Stimulated activated CD8-positive, alpha-beta memory T cell treated with anti-CD3 and anti-CD28 coated beads, Interleukin-4, amount 100 ng/mL, for 48 hours (primary cell): ENCODE results near the gene DKKL1.

ENCODE experiments used
- DNase-seq: peaks from one replicate; pipeline ENCODE4 v3.0.0-alpha.2; 2020

DKKL1 gene

GRCh38 chr19:49396738-49397505, 33.2 kb downstream of the DKKL1 start:
- DNase-seq = no peak

DNA sequence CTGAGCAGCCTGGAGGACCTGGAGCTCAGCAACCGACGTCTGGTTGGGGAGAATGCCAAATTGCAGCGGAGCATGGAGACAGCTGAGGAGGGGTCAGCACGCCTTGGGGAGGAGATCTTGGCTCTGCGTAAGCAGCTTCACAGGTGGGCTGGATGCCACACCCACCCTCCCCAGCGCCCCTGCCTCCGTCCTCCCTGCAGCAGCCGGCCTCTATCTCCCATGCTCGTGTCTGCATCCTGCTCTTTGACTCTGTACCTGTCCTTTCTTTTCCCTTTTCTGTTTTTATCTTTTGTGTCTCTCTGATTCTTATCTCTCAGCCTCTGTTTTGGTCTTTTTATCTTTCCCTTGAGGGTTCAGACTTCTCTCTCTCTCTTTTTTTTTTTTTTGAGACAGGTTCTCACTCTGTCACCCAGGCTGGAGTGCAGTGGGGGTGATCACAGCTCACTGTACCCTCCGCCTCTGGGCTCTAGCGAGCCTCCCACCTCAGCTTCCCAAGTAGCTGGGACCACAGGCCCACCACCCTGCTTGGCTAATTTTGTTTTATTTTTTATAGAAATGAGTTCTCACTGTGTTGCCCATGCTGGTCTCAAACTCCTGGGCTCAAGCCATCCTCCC, 34.4 kb downstream of the DKKL1 start:
- no peak for DNase-seq

GRCh38 chr19:49398931-49399330, 35.3 kb downstream of the DKKL1 start:
- DNase-seq = no peak

- DNase-seq = no peak
Observed at GRCh38 chr19:49400029-49400428, 36.4 kb downstream of the DKKL1 start.

- no peak for DNase-seq
Observed at GRCh38 chr19:49403404-49404187, 39.9 kb downstream of the DKKL1 start.

DNA sequence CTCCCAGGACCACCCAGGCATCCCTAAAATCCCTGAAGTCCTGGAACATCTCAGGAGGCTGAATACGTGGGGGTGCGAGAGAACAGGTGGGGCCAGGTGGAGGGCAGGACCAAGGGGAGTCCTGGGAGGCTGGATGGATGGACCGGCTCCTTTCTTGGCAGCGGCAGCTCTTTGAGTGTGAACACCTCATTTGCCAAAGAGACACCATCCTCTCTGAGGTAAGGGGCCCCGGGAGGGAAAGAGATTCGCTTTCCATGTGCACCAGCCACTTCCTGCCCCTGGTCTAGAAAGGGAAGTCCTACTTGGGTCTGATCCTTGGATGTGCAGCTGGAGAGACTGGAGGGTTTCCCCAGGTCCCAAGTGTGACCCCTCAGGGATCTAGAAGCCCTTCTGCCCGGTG, 43.4 kb downstream of the DKKL1 start:
- DNase-seq = no peak

DNA sequence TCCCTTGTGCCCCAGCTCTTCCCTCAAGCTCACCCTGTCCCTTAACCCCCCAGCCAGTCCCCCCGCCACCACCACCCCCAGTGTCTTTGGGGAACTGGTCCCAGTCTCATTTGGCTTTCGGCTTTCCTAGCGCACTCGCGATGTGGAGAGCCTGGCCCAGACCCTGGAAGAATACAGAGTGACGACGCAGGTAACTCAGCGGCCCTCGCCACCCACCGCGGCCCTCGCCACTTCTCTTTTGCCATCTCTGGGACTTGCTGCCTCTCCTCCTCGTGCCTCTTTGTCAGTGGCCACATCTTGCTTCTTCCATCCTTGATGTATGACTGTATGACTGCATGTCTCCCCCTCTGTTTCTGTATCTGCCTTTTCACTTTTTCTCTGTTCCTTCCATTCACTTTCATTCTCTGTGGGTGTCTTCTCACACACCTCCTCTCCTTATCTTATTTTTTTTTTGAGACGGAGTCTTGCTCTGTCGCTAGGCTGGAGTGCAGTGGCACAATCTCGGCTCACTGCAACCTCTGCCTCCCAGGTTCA, 43.9 kb downstream of the DKKL1 start:
- DNase-seq = no peak

- DNase-seq = no peak
Observed at GRCh38 chr19:49408816-49409440, 45.3 kb downstream of the DKKL1 start.

- DNase-seq = no peak
Observed at GRCh38 chr19:49409441-49410029, 45.9 kb downstream of the DKKL1 start.

DNA sequence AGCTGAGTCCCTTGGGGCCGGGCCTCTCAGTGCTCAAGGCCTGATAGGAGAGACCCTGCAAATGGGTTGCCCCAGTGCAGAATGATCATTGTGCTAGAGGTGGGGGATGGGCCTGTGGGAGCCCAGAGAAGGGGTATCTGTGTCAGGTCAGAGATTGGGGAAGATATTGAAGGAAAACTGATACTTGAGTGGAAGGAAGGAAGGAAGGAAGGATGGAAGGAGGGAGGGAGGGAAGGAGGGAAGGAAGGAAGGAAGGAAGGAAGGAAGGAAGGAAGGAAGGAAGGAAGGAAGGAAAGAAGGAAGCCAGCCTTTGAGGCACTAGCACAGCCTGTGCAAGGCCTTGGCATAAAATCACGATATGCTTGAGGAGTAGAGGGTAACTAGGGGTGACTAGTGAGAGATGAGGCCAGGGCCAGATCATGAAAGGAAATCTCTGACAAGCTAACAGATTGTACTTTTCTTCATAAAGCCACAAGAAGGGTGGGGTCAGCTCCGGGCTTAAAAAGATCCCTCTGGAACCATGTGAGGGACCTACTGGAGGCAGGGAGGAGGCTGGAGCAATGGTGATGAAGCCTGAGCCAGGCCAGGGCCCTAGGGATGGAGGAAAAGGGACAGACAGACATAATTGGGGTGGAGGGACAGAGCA, 48.1 kb downstream of the DKKL1 start:
- no peak for DNase-seq

- DNase-seq = no peak
Observed at GRCh38 chr19:49413348-49413747, 49.7 kb downstream of the DKKL1 start.

- DNase-seq = no peak
Observed at GRCh38 chr19:49414256-49414655, 50.6 kb downstream of the DKKL1 start.

DNA sequence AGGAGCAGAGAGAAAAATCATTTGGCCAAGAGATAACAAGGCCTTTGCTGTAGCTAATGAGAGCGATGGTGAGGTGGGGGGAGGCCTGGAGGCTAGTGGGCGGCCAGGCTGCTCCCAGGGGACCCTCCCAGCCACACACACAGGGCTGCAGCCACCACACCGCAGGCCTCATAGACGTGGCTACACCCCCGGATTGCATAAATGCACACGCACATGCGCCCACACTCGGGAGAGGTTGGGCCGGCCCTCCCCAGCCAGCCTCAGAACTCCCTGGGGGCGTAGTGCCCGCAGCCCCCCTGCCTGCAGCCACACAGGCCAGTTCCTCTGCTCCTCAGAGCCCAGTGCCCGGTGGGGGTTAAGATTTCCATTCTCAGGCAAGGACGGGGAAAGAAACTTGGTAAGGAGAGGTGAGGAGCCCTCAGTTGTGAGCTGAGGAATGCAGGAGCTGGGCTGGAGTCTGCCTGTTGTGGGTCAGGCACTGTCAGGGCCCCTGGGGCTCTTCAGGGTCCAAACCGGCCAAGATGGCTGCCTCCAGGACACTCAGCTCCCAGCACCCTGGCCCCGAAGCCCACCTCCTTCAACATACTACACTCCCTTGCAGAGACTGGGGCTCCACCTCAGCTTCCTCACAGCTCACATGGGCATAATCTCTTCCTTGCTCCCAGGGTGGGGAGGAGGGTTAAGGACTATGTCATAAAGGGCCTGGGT, 51.6 kb downstream of the DKKL1 start:
- DNase-seq = no peak

DNA sequence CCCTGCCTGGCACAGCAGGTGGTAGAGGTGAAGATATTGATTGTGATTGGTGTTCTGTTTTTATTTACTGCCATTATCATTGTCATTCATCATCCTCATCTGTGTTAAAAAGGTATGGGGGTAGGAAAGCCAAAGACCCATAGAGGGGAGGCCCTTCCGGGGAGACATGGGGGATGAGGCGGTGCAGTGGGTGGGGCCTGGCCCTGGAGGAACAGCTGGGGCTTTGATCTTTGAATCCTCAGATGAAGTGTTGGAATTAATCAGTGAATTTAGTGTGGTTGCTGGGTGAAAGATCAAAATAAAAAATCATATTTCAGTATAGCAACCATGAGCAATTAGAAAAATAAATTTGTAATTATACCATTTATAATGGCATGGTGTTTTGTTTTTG, 52.1 kb downstream of the DKKL1 start:
- DNase-seq = no peak

DNA sequence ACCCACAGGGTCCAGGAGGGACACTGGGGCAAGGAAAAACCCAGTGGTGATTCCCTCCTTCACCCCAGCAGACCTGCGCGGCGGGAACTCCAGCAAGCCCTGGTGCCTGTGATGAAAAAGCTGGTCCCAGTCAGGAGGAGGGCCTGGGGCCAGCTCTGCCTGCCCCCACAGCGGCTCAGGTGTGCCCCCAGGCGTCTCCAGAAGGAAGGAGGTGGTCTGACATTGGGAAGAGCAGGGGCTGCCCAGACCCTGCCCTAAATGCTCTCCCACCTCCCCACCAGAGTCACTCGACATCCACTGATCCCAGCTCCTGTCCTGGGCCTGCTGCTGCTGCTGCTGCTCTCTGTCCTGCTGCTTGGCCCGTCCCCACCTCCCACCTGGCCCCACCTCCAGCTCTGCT, 53.4 kb downstream of the DKKL1 start:
- no peak for DNase-seq

GRCh38 chr19:49418511-49418910, 54.8 kb downstream of the DKKL1 start:
- DNase-seq = no peak

DNA sequence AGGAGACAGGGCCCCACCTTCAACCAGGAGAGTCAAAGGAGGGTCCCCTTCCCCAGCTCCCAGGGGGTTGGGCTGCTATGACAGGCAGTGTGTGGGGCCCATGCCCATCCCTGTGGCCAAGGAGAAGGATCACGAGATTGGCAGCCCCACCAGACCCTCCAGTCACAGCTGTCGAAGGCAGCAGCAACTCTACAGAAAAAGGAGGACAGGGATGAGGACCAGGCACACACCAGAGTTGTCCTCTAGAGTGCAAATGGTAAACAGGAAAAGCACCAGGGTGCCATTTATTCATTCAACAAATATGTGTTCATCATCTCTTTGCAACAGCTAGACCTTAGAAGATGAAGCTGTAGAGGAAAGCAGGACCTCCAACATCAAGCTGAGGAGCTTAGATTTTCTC, 55.5 kb downstream of the DKKL1 start:
- no peak for DNase-seq

GRCh38 chr19:49420227-49420626, 56.5 kb downstream of the DKKL1 start:
- no peak for DNase-seq

DNA sequence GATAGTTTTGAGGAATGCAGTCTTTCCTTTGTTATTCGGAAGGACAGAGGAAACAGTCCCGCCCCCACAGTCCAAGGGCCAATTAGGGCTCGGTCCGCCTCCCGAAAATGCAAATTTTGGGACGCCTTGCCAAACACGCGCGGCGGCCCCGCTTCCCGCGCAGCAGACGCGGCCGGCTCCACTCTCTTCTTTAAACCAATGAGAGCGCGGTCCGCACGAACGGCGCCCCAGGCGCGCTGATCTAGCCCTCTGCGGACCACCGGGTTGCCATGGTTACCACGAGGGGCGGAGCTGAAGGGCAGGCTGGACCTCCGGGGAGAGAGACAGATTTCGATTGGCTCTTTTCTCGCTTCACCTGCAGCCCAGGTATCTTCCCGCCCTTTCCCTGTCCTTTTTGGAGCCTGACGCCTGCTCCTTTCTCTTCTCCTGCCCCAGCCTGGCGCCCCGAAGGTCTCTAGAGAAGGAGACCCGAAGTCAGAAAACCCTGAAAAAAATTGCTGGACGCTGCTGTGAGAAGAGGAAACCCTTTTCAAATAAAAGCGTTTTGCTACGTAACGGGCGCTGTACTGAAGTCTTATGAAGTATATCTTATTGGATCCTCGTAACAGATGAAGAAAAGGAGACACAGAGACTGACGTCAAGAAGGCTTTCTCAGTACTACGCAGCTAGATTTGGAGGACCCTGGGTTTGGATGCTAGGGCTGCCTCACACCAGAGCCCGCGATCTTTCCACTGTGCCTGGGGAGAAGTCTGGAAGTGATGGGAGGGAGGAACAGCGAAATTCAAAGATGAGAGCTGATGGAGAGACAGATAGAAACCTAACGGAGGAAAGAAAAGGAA, 57.6 kb downstream of the DKKL1 start:
- DNase-seq = peak; percentile 72

DNA sequence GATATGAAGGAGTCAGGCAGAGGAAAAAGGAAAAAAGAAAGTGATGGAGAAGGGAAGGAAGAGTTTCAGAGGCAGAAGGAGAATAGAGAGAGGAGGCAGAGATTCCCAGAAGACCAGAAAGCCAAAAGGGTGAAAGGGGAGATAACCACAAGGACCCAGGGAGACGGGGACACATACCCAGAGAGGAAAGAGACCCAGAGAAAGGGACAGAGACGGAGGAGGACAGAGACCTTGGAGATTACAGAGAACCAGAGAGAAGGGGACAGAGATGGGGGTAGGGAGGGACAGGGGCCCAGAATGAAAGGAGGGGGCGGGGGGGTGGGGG, 58.2 kb downstream of the DKKL1 start:
- DNase-seq = no peak
